H1 (cell line): ENCODE measurements around the gene MTO1. TPM values are rescaled to one million over a fixed set of nuclear protein-coding genes. Genes with fewer than 3 reads are reported as not detected.

Experiments
- FOSL1 ChIP-seq: IDR thresholded peaks from 2 replicates; pipeline ENCODE4 v1.6.1; 2011; ENCODE audit warnings: mild to moderate bottlenecking, low read depth, low read length, moderate library complexity; ENCODE audit not compliant: insufficient read depth
- KDM1A ChIP-seq: fragments of 200-600, 300-600 bp; sonication (generic); IDR thresholded peaks from 2 replicates; pipeline ENCODE4 v1.7.1; 2016; ENCODE audit warnings: mild to moderate bottlenecking, low read length, borderline replicate concordance
- polyA plus RNA-seq, 7 experiments: library from polyadenylated mRNA; depleted of rRNA in 3 of 7; stranded (reverse) in 5 of 7; unstranded in 2 of 7; fragments of >200 nt in 5 of 7; fragments of 200-250 nt in 2 of 7; gene quantifications; 1 replicate in 5 of 7; 2 replicates in 1 of 7; 4 replicates in 1 of 7; pipeline versions ENCODE4 v1.2.1 to v1.2.3, GENCODE V29; 2011 to 2013; ENCODE audit warnings: missing spikeins in 2 of 7, mixed read lengths in 2 of 7
- total RNA-seq: library from RNA; stranded (reverse); fragmentation: NEBNext Ultra II Directional; extraction: Animal tissue kit (Norgen Biotek cat#: 25700); gene quantifications from 2 replicates; pipeline ENCODE4 v1.2.1, GENCODE V29; 2021
- TF ChIP-seq, protein P1 (sequence below): IDR thresholded peaks from 2 replicates; pipeline ENCODE4 v1.6.1; 2011; ENCODE audit warnings: low read length, improper control_type of control experiment

The MTO1 gene
- total and polyA plus RNA-seq, 2 of the 8 experiments (the other 6 are each of a cell fraction or from before 2014, with no cell fraction given), result 20.9 to 31.6 TPM

- TF ChIP-seq, protein P1, sequence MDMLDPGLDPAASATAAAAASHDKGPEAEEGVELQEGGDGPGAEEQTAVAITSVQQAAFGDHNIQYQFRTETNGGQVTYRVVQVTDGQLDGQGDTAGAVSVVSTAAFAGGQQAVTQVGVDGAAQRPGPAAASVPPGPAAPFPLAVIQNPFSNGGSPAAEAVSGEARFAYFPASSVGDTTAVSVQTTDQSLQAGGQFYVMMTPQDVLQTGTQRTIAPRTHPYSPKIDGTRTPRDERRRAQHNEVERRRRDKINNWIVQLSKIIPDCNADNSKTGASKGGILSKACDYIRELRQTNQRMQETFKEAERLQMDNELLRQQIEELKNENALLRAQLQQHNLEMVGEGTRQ, result no peak
- TF ChIP-seq KDM1A (no peak), FOSL1 (no peak)
Observed at GRCh38 chr6:73523434-73524123, 62.0 kb downstream of the MTO1 start (continued).
